GM23248 (cell line): ENCODE measurements around the gene DLG2. TPM values are rescaled to one million over a fixed set of nuclear protein-coding genes. Genes with fewer than 3 reads are reported as not detected.

ENCODE experiments used
- DNase-seq: peaks from one replicate; pipeline ENCODE4 v3.0.0-alpha.2; 2015
- H2AFZ ChIP-seq: fragments of 200-600 bp; sonication (generic); 2 replicates; pipeline ENCODE4 v1.6.1; 2016; ENCODE audit warnings: antibody characterized with exemption
- H3F3A ChIP-seq: fragments of 200-600 bp; sonication (generic); 2 replicates; pipeline ENCODE4 v1.6.1; 2016; ENCODE audit warnings: mild to moderate bottlenecking, antibody characterized with exemption, mixed run types; ENCODE audit not compliant: insufficient read depth
- H3K27ac ChIP-seq: fragments of 200-600 bp; sonication (generic); 2 replicates; pipeline ENCODE4 v1.5.1; 2016; ENCODE audit warnings: mild to moderate bottlenecking
- H3K27me3 ChIP-seq: fragments of 200-600 bp; sonication (generic); replicated peaks from 2 replicates; pipeline ENCODE4 v1.6.1; 2016; ENCODE audit warnings: mild to moderate bottlenecking; ENCODE audit not compliant: insufficient read depth
- H3K36me3 ChIP-seq: fragments of 200-600 bp; sonication (generic); 2 replicates; pipeline ENCODE4 v1.6.1; 2016; ENCODE audit warnings: low read depth, mild to moderate bottlenecking
- H3K4me1 ChIP-seq: fragments of 200-600 bp; sonication (generic); 2 replicates; pipeline ENCODE4 v1.6.1; 2016; ENCODE audit warnings: mild to moderate bottlenecking; ENCODE audit not compliant: insufficient read depth
- H3K4me2 ChIP-seq: fragments of 200-600 bp; sonication (generic); one replicate; pipeline ENCODE4 v1.6.1; 2016; ENCODE audit warnings: mild to moderate bottlenecking; ENCODE audit not compliant: unreplicated experiment
- H3K4me3 ChIP-seq: fragments of 200-600 bp; sonication (generic); 2 replicates; pipeline ENCODE4 v1.5.1; 2016; ENCODE audit warnings: mild to moderate bottlenecking
- H3K79me2 ChIP-seq: fragments of 200-600 bp; sonication (generic); 2 replicates; pipeline ENCODE4 v1.6.1; 2016; ENCODE audit warnings: mild to moderate bottlenecking; ENCODE audit not compliant: insufficient read depth
- H3K9ac ChIP-seq: fragments of 200-600 bp; sonication (generic); 2 replicates; pipeline ENCODE4 v1.6.1; 2016; ENCODE audit warnings: mild to moderate bottlenecking
- H3K9me2 ChIP-seq: fragments of 200-600 bp; sonication (generic); 2 replicates; pipeline ENCODE4 v1.6.1; 2016; ENCODE audit warnings: mixed run types, mild to moderate bottlenecking, moderate library complexity; ENCODE audit not compliant: insufficient read depth
- H3K9me3 ChIP-seq: fragments of 200-600 bp; sonication (generic); one replicate; pipeline ENCODE4 v1.6.1; 2017; ENCODE audit warnings: low read depth
- H4K20me1 ChIP-seq: fragments of 200-600 bp; sonication (generic); 2 replicates; pipeline ENCODE4 v1.6.0; 2016; ENCODE audit not compliant: insufficient read depth
- EZH2 ChIP-seq: fragments of 200-600 bp; sonication (generic); IDR thresholded peaks from 2 replicates; pipeline ENCODE4 v1.6.1; 2018; ENCODE audit warnings: antibody characterized with exemption, mild to moderate bottlenecking; ENCODE audit not compliant: insufficient read depth, poor library complexity, severe bottlenecking
- EZH2phosphoT487 ChIP-seq: fragments of 200-600 bp; sonication (generic); IDR thresholded peaks from 2 replicates; pipeline ENCODE4 v1.6.1; 2018; ENCODE audit warnings: antibody characterized with exemption, moderate library complexity, mild to moderate bottlenecking, low read depth; ENCODE audit not compliant: insufficient read depth
- WGBS, 2 experiments: methylation state at CpG; one replicate each; pipeline ENCODE4 v1.1.6; 2015 to 2017; ENCODE audit warnings: low lambda C conversion rate in 2 of 2, low coverage in 1 of 2; ENCODE audit errors: missing lambda C conversion rate in 2 of 2; 5-methylcytosine and 5-hydroxymethylcytosine counted together
- in situ Hi-C: fragments of 300-500 bp; cut with MboI; formaldehyde crosslinking; loops from 2 replicates; pipeline ENCODE4 v1.15.0; 2020
- polyA plus RNA-seq: library from polyadenylated mRNA; unstranded; fragments of >200 nt; fragmentation: Nextera tagmentation; extraction: Ambion mirVana; gene quantifications from 2 replicates; pipeline ENCODE4 v1.2.1, GENCODE V29; 2016
- total RNA-seq: library from RNA; depleted of rRNA; stranded (reverse); fragments of >200 nt; shearing (Covaris generic); gene quantifications from 2 replicates; pipeline ENCODE4 v1.2.3, GENCODE V29; 2014

The DLG2 gene
- total and polyA plus RNA-seq, 2 experiments from 2014 or later = 1.1 to 1.7 TPM

- Histone ChIP-seq H3F3A (no peaks in the 10 kb centered on the region), H3K4me1 (no peaks in the 10 kb centered on the region), H3K27ac (no peak overlapping the region), H3K79me2 (no peaks in the 10 kb centered on the region), H3K9me2 (no peaks in the 10 kb centered on the region; the same call in 1 of the 2 replicates), H3K36me3 (no peaks in the 10 kb centered on the region), H3K4me3 (no peak overlapping the region), H2AFZ (no peak overlapping the region), H3K27me3 (no peaks in the 10 kb centered on the region), H3K9me3 (no peaks in the 10 kb centered on the region), H4K20me1 (no peaks in the 10 kb centered on the region), H3K4me2 (no peak overlapping the region), H3K9ac (no peak overlapping the region)
- TF ChIP-seq EZH2 = no peak
- no peak for TF ChIP-seq EZH2phosphoT487
- no peak for DNase-seq
- 44 to 46% methylated on average over 2 of the region's 2 CpGs for WGBS, 2 experiments
- in situ Hi-C loops = no loop called here
Observed at GRCh38 chr11:84250834-84251613, 1376.1 kb downstream of the DLG2 start.

GRCh38 chr11:84249344-84250135 lies 1377.6 kb downstream of the DLG2 start:
- in situ Hi-C loops = no loop called here
- Histone ChIP-seq H3K4me1 (no peaks in the 10 kb centered on the region), H4K20me1 (no peaks in the 10 kb centered on the region), H3K9ac (no peak overlapping the region), H3F3A (no peaks in the 10 kb centered on the region), H3K9me2 (no peaks in the 10 kb centered on the region; the same call in 1 of the 2 replicates), H3K4me2 (no peak overlapping the region), H3K36me3 (no peaks in the 10 kb centered on the region), H3K27me3 (no peaks in the 10 kb centered on the region), H3K4me3 (no peak overlapping the region), H3K27ac (no peak overlapping the region), H2AFZ (no peak overlapping the region), H3K79me2 (no peaks in the 10 kb centered on the region), H3K9me3 (no peaks in the 10 kb centered on the region)
- DNase-seq = peak; percentile 19
- TF ChIP-seq EZH2 (no peak), EZH2phosphoT487 (no peak)
- WGBS, 2 experiments = 57 to 58% methylated on average over 4 of the region's 4 CpGs

GRCh38 chr11:84247926-84248325 lies 1379.2 kb downstream of the DLG2 start:
- H3K27me3 ChIP-seq = no peaks in the 10 kb centered on the region
- H4K20me1 ChIP-seq = no peaks in the 10 kb centered on the region
- H3K9me2 ChIP-seq = no peaks in the 10 kb centered on the region; the same call in 1 of the 2 replicates
- WGBS, 2 experiments = 49 to 60% methylated on average over 4 of the region's 4 CpGs
- in situ Hi-C loops = no loop called here
- H3K36me3 ChIP-seq = no peaks in the 10 kb centered on the region
- no peak overlapping the region for H2AFZ ChIP-seq
- H3F3A ChIP-seq = no peaks in the 10 kb centered on the region
- H3K79me2 ChIP-seq = no peaks in the 10 kb centered on the region
- no peak overlapping the region for H3K4me2 ChIP-seq
- H3K4me3 ChIP-seq = no peak overlapping the region
- DNase-seq = no peak
- H3K27ac ChIP-seq = no peak overlapping the region
- H3K9ac ChIP-seq = no peak overlapping the region
- TF ChIP-seq EZH2phosphoT487 = no peak
- H3K4me1 ChIP-seq = no peaks in the 10 kb centered on the region
- H3K9me3 ChIP-seq = no peaks in the 10 kb centered on the region

GRCh38 chr11:84247129-84247528 lies 1380.0 kb downstream of the DLG2 start:
- H3K9ac ChIP-seq = no peak overlapping the region
- no peaks in the 10 kb centered on the region for H3K36me3 ChIP-seq
- H3K4me2 ChIP-seq = no peak overlapping the region
- TF ChIP-seq EZH2phosphoT487 (no peak), EZH2 (no peak)
- no peaks in the 10 kb centered on the region for H3K9me2 ChIP-seq
- DNase-seq = no peak
- H3K79me2 ChIP-seq = no peaks in the 10 kb centered on the region
- no peak overlapping the region for H2AFZ ChIP-seq
- no peaks in the 10 kb centered on the region for H3F3A ChIP-seq
- H3K27ac ChIP-seq = no peak overlapping the region
- 91 to 93% methylated on average over 1 of the region's 1 CpG for WGBS, 2 experiments
- H3K9me3 ChIP-seq = no peaks in the 10 kb centered on the region
- no peaks in the 10 kb centered on the region for H3K4me1 ChIP-seq
- no peak overlapping the region for H3K4me3 ChIP-seq
- in situ Hi-C loops = no loop called here
- H4K20me1 ChIP-seq = no peaks in the 10 kb centered on the region
- H3K27me3 ChIP-seq = no peaks in the 10 kb centered on the region
